ENCODE measurements around the gene ROBO1. TPM values are rescaled to one million over a fixed set of nuclear protein-coding genes. Genes with fewer than 3 reads are reported as not detected.
"Not testable (repeated sequence)": the region's sequence is repeated elsewhere in the genome, so short reads cannot be mapped to it uniquely, and the experiment has no call there.

ROBO1 gene
- total RNA-seq, 4 donors from 2014 or later = 8.6 to 26.3 (median 16.6) TPM

GRCh38 chr3:78754066-78754743 is 1013.6 kb downstream of the ROBO1 start:
- peaks cover 0 to 5% of the 10 kb centered on the region in 2 donors for H3K4me1 ChIP-seq
- intact Hi-C loops (cut with DNase I) = no loop called here
- H3K27me3 ChIP-seq = no peaks in the 10 kb centered on the region
- TF ChIP-seq, protein P1, sequence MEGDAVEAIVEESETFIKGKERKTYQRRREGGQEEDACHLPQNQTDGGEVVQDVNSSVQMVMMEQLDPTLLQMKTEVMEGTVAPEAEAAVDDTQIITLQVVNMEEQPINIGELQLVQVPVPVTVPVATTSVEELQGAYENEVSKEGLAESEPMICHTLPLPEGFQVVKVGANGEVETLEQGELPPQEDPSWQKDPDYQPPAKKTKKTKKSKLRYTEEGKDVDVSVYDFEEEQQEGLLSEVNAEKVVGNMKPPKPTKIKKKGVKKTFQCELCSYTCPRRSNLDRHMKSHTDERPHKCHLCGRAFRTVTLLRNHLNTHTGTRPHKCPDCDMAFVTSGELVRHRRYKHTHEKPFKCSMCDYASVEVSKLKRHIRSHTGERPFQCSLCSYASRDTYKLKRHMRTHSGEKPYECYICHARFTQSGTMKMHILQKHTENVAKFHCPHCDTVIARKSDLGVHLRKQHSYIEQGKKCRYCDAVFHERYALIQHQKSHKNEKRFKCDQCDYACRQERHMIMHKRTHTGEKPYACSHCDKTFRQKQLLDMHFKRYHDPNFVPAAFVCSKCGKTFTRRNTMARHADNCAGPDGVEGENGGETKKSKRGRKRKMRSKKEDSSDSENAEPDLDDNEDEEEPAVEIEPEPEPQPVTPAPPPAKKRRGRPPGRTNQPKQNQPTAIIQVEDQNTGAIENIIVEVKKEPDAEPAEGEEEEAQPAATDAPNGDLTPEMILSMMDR (IDR thresholded peaks at IDR 0.05) = no peak
- no peak for TF ChIP-seq POLR2A (IDR thresholded peaks at IDR 0.05)
- H3K36me3 ChIP-seq = no peaks in the 10 kb centered on the region
- WGBS, 2 donors = 60 to 64% methylated on average over 3 of the region's 3 CpGs
- H3K27ac ChIP-seq = no peak overlapping the region
- H3K4me3 ChIP-seq (replicated peaks in 1 of 3) = no peak overlapping the region
- H3K9me3 ChIP-seq = no peaks in the 10 kb centered on the region
- DNase-seq = no peak

- H3K36me3 ChIP-seq = no peaks in the 10 kb centered on the region
- H3K4me1 ChIP-seq = peaks cover 0 to 5% of the 10 kb centered on the region in 2 donors
- no peaks in the 10 kb centered on the region for H3K9me3 ChIP-seq
- TF ChIP-seq, protein P1 (IDR thresholded peaks at IDR 0.05) = no peak
- TF ChIP-seq POLR2A (IDR thresholded peaks at IDR 0.05) = no peak
- H3K4me3 ChIP-seq (replicated peaks in 1 of 3) = no peak overlapping the region
- no peaks in the 10 kb centered on the region for H3K27me3 ChIP-seq
- H3K27ac ChIP-seq = no peak overlapping the region
- 93 to 96% methylated on average over 1 of the region's 1 CpG for WGBS, 2 donors
- intact Hi-C loops (cut with DNase I) = no loop called here
- no peak for DNase-seq
Measured at GRCh38 chr3:78751266-78751665, 1016.5 kb downstream of the ROBO1 start.

GRCh38 chr3:78750291-78750690 is 1017.5 kb downstream of the ROBO1 start:
- DNase-seq; H3K27ac ChIP-seq; H3K9me3 ChIP-seq; H3K4me1 ChIP-seq; H3K36me3 ChIP-seq; H3K27me3 ChIP-seq; intact Hi-C loops (cut with DNase I); H3K4me3 ChIP-seq (replicated peaks in 1 of 3): not testable (repeated sequence)
- WGBS, 2 donors = 65 to 98% methylated on average over 3 of the region's 3 CpGs

DNA sequence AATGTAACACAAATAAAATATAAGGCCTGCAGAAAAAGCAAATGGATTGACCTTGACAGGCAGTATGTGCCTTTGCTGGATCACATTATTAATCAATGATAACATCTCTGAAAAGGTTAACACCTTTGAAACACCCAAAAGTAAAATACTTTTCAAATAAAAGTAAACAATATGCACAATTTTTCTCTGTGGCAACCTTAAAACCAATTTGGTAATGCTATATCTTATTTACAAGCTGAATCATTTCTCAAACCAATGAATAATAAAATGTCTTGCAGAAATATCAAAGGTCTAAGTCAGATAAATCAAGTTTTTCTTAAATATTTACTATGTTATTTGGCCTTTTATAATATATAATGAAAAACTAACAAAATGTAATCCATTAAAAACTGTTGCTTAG is 1018.7 kb downstream of the ROBO1 start:
- Histone ChIP-seq H3K4me3 (replicated peaks in 1 of 3) (no peak overlapping the region), H3K27ac (no peak overlapping the region), H3K4me1 (peaks cover 0 to 5% of the 10 kb centered on the region in 2 donors), H3K9me3 (no peaks in the 10 kb centered on the region), H3K27me3 (no peaks in the 10 kb centered on the region), H3K36me3 (no peaks in the 10 kb centered on the region)
- no peak for TF ChIP-seq POLR2A (IDR thresholded peaks at IDR 0.05)
- TF ChIP-seq, protein P1 (IDR thresholded peaks at IDR 0.05) = no peak
- intact Hi-C loops (cut with DNase I) = no loop called here
- no peak for DNase-seq

- WGBS, 2 donors = 94% methylated on average over 5 of the region's 5 CpGs
- H3K27ac ChIP-seq = no peak overlapping the region
Measured at GRCh38 chr3:78745847-78746246, 1022.0 kb downstream of the ROBO1 start.

More at GRCh38 chr3:78745847-78746246, 1022.0 kb downstream of the ROBO1 start:
- intact Hi-C loops (cut with DNase I) = no loop called here
- no peaks in the 10 kb centered on the region for H3K36me3 ChIP-seq
- DNase-seq = no peak
- no peaks in the 10 kb centered on the region for H3K4me1 ChIP-seq
- TF ChIP-seq POLR2A (IDR thresholded peaks at IDR 0.05) = no peak
- TF ChIP-seq, protein P1 (IDR thresholded peaks at IDR 0.05) = no peak
- no peaks in the 10 kb centered on the region for H3K27me3 ChIP-seq
- H3K9me3 ChIP-seq = no peaks in the 10 kb centered on the region
- H3K4me3 ChIP-seq (replicated peaks in 1 of 3) = no peak overlapping the region

Data from thyroid gland (tissue), 4 donors.